GM06990 (cell line): ENCODE data around the gene SETD7.

Experiments
- DNase-seq: peaks from one replicate; pipeline ENCODE4 v3.0.0-alpha.2; 2011; ENCODE audit not compliant: insufficient read length; ENCODE audit errors: extremely low read depth
- H3K27me3 ChIP-seq: replicated peaks from 2 replicates; pipeline ENCODE4 v1.6.0; 2011; ENCODE audit warnings: low read length; ENCODE audit not compliant: control insufficient read depth, insufficient read depth
- H3K36me3 ChIP-seq: 2 replicates; pipeline ENCODE4 v1.5.1; 2011; ENCODE audit warnings: low read length; ENCODE audit not compliant: control insufficient read depth, insufficient read depth
- H3K4me3 ChIP-seq: replicated peaks from 2 replicates; pipeline ENCODE4 v1.5.1; 2011; ENCODE audit warnings: low read depth, mild to moderate bottlenecking, control low read depth, low read length
- TF ChIP-seq, protein P1 (sequence below): IDR thresholded peaks from 2 replicates; pipeline ENCODE4 v1.5.1; 2011; ENCODE audit warnings: low read length, control low read depth, mild to moderate bottlenecking, inconsistent platforms; ENCODE audit not compliant: insufficient read depth, poor library complexity, severe bottlenecking

The SETD7 gene

GRCh38 chr4:139593091-139593564 is 37.1 kb upstream of the SETD7 start:
- Histone ChIP-seq H3K4me3 (no peak overlapping the region), H3K36me3 (no peaks in the 10 kb centered on the region), H3K27me3 (no peaks in the 10 kb centered on the region)
- no peak for DNase-seq
- TF ChIP-seq, protein P1, sequence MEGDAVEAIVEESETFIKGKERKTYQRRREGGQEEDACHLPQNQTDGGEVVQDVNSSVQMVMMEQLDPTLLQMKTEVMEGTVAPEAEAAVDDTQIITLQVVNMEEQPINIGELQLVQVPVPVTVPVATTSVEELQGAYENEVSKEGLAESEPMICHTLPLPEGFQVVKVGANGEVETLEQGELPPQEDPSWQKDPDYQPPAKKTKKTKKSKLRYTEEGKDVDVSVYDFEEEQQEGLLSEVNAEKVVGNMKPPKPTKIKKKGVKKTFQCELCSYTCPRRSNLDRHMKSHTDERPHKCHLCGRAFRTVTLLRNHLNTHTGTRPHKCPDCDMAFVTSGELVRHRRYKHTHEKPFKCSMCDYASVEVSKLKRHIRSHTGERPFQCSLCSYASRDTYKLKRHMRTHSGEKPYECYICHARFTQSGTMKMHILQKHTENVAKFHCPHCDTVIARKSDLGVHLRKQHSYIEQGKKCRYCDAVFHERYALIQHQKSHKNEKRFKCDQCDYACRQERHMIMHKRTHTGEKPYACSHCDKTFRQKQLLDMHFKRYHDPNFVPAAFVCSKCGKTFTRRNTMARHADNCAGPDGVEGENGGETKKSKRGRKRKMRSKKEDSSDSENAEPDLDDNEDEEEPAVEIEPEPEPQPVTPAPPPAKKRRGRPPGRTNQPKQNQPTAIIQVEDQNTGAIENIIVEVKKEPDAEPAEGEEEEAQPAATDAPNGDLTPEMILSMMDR = no peak

- no peaks in the 10 kb centered on the region for H3K27me3 ChIP-seq
- H3K4me3 ChIP-seq = no peak overlapping the region
- TF ChIP-seq, protein P1 = no peak
- no peak for DNase-seq
- no peaks in the 10 kb centered on the region for H3K36me3 ChIP-seq
These were observed 33.5 kb upstream of the SETD7 start for GRCh38 chr4:139589336-139590018.

GRCh38 chr4:139587446-139587845 is 31.4 kb upstream of the SETD7 start:
- no peak overlapping the region for H3K4me3 ChIP-seq
- no peaks in the 10 kb centered on the region for H3K36me3 ChIP-seq
- TF ChIP-seq, protein P1 = no peak
- DNase-seq = no peak
- H3K27me3 ChIP-seq = no peaks in the 10 kb centered on the region

- Histone ChIP-seq H3K4me3 (no peak overlapping the region), H3K27me3 (no peaks in the 10 kb centered on the region), H3K36me3 (no peaks in the 10 kb centered on the region)
- TF ChIP-seq, protein P1 = no peak
- DNase-seq = no peak
These were observed 29.5 kb upstream of the SETD7 start for GRCh38 chr4:139585473-139585872.

DNA sequence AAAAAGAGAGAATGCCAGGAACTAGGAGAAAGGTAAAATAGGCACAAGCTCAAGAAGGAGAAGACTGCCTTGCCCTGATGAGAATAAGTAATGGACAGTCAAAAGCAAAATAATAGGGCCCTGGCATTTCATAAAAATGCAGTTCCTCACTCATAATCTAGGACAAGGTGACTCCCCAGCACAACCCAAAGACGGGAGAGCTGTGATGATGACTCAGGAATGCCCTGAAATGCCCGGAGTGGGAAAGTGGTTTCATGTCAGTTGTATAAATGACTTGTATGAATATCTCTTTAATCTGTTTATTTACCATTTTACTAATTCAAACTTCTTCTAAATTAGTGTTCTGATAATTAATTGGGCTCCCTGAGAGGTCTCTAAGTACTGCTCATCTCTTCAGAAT is 28.8 kb upstream of the SETD7 start:
- H3K27me3 ChIP-seq = no peaks in the 10 kb centered on the region
- no peak overlapping the region for H3K4me3 ChIP-seq
- TF ChIP-seq, protein P1 = no peak
- H3K36me3 ChIP-seq = no peaks in the 10 kb centered on the region
- DNase-seq = no peak

DNA sequence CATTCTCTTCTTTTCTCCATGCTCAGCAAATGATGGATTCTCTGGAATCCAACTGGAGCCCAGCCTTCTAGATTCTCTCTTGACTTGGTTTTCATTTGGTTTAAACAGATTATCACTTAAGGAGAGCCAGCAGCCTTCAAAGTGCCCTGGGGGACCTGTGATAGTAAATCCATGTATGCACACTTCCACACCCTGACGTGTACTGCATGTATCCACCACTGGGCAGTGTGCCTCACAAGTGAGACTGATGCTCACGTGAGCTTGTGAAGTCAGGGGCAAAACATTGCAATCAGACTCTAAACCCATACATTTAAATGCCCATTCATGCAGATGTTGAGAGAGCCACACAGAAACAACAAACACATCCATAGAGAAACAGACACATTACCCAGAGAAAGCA is 28.0 kb upstream of the SETD7 start:
- DNase-seq = no peak
- Histone ChIP-seq H3K36me3 (no peaks in the 10 kb centered on the region), H3K27me3 (no peaks in the 10 kb centered on the region), H3K4me3 (no peak overlapping the region)
- TF ChIP-seq, protein P1 = no peak
